Activated CD8-positive, alpha-beta memory T cell treated with anti-CD3 and anti-CD28 coated beads, Interleukin-2, amount 10 ng/mL, durations not matched to agents 7 days and 5 days (primary cell): Measurements from ENCODE around the gene TAF13. TPM values are rescaled to one million over a fixed set of nuclear protein-coding genes. Genes with fewer than 3 reads are reported as not detected.
"Not testable (repeated sequence)": the region's sequence is repeated elsewhere in the genome, so short reads cannot be mapped to it uniquely, and the experiment has no call there.

Experiments used
- ATAC-seq: fragments of 150-1000 bp; cut with Tn5 transposase; one replicate; pipeline ENCODE4 v1.10.0; 2021; ENCODE audit warnings: moderate library complexity
- CTCF ChIA-PET: fragments of 350-600 bp; sonication (Branson Sonifier 250); formaldehyde crosslinking; loops from one replicate; lab custom pipeline; 2021; ENCODE audit warnings: antibody characterized with exemption; lab: Charles Lee
- DNase-seq: peaks from one replicate; pipeline ENCODE4 v3.0.0-alpha.2; 2020
- H3K27ac Mint-ChIP-seq: one replicate; pipeline ENCODE4 v1.8.0; 2021; ENCODE audit warnings: mild to moderate bottlenecking, mixed read lengths
- H3K27me3 Mint-ChIP-seq: one replicate; pipeline ENCODE4 v1.8.0; 2021; ENCODE audit warnings: mixed read lengths
- H3K36me3 Mint-ChIP-seq: one replicate; pipeline ENCODE4 v1.8.0; 2021; ENCODE audit warnings: mild to moderate bottlenecking, mixed read lengths
- H3K4me1 Mint-ChIP-seq: one replicate; pipeline ENCODE4 v1.8.0; 2021; ENCODE audit warnings: mixed read lengths
- H3K4me3 Mint-ChIP-seq: one replicate; pipeline ENCODE4 v1.8.0; 2021; ENCODE audit warnings: mild to moderate bottlenecking, moderate library complexity, mixed read lengths
- H3K9me3 Mint-ChIP-seq: one replicate; pipeline ENCODE4 v1.8.0; 2022; ENCODE audit warnings: low read depth, mixed read lengths
- total RNA-seq, 2 experiments: library from RNA; stranded (reverse); gene quantifications; one replicate each; pipeline ENCODE4 v1.2.3, GENCODE V29; 2021

Gene TAF13
- total RNA-seq, 2 experiments from 2014 or later, result 18.1 to 26.4 TPM

GRCh38 chr1:109027841-109028240 is 48.0 kb downstream of the TAF13 start:
- Mint-ChIP-seq H3K4me1 (no peaks in the 10 kb centered on the region), H3K9me3 (no peaks in the 10 kb centered on the region), H3K27me3 (no peaks in the 10 kb centered on the region), H3K4me3 (no peak overlapping the region), H3K27ac (no peak overlapping the region), H3K36me3 (no peaks in the 10 kb centered on the region)
- DNase-seq (no peak), ATAC-seq (no peak)
- CTCF ChIA-PET, result interaction anchor here (1.0 to 1.9 kb wide), 5 partner anchors 15 to 174 kb away, joined by 3 to 6 read pairs (median 3); partner anchors contain the start of gene WDR47

- H3K27ac Mint-ChIP-seq, result no peak overlapping the region
- H3K4me3 Mint-ChIP-seq, result no peak overlapping the region
- ATAC-seq, result no peak
- H3K9me3 Mint-ChIP-seq, result no peaks in the 10 kb centered on the region
- DNase-seq, result no peak
- CTCF ChIA-PET, result interaction anchor here (1.2 to 1.8 kb wide), 2 partner anchors 10 to 74 kb away, joined by 4 read pairs; no protein-coding TSS in a partner anchor
- no peaks in the 10 kb centered on the region for H3K4me1 Mint-ChIP-seq
- peaks cover 2% of the 10 kb centered on the region for H3K36me3 Mint-ChIP-seq
- H3K27me3 Mint-ChIP-seq, result no peaks in the 10 kb centered on the region
These were observed 50.1 kb downstream of the TAF13 start for GRCh38 chr1:109025694-109026093.

- Mint-ChIP-seq H3K27me3 (no peaks in the 10 kb centered on the region), H3K27ac (no peak overlapping the region), H3K9me3 (no peaks in the 10 kb centered on the region), H3K4me1 (no peaks in the 10 kb centered on the region), H3K4me3 (no peak overlapping the region), H3K36me3 (peaks cover 3% of the 10 kb centered on the region)
- DNase-seq (no peak), ATAC-seq (no peak)
- CTCF ChIA-PET, result interaction anchor here (1.8 kb wide), 1 partner anchor 9 kb away, joined by 4 read pairs; no protein-coding TSS in a partner anchor
These were observed 51.2 kb downstream of the TAF13 start for GRCh38 chr1:109024646-109025045.

GRCh38 chr1:109020693-109021257 is 55.0 kb downstream of the TAF13 start:
- no peak overlapping the region for H3K4me3 Mint-ChIP-seq
- no peaks in the 10 kb centered on the region for H3K27me3 Mint-ChIP-seq
- no peaks in the 10 kb centered on the region for H3K4me1 Mint-ChIP-seq
- ATAC-seq (no peak), DNase-seq (no peak)
- no peaks in the 10 kb centered on the region for H3K9me3 Mint-ChIP-seq
- CTCF ChIA-PET, result interaction anchor here (1.0 kb wide), 2 partner anchors 14 to 79 kb away, joined by 3 to 6 read pairs; no protein-coding TSS in a partner anchor
- H3K27ac Mint-ChIP-seq, result no peak overlapping the region
- H3K36me3 Mint-ChIP-seq, result peaks cover 20% of the 10 kb centered on the region

- H3K9me3 Mint-ChIP-seq, H3K27me3 Mint-ChIP-seq, H3K4me1 Mint-ChIP-seq, DNase-seq, H3K4me3 Mint-ChIP-seq, ATAC-seq, H3K27ac Mint-ChIP-seq: not testable (repeated sequence)
- CTCF ChIA-PET, result interaction anchor here (0.9 to 1.2 kb wide), 2 partner anchors 43 to 189 kb away, joined by 3 to 4 read pairs; no protein-coding TSS in a partner anchor
- H3K36me3 Mint-ChIP-seq, result peaks cover 26% of the 10 kb centered on the region
These were observed 58.1 kb downstream of the TAF13 start for GRCh38 chr1:109017719-109018118.

GRCh38 chr1:109017134-109017533 is 58.7 kb downstream of the TAF13 start:
- no peaks in the 10 kb centered on the region for H3K4me1 Mint-ChIP-seq
- DNase-seq (no peak), ATAC-seq (no peak)
- H3K36me3 Mint-ChIP-seq, result peaks cover 24% of the 10 kb centered on the region
- H3K27me3 Mint-ChIP-seq, result no peaks in the 10 kb centered on the region
- CTCF ChIA-PET, result interaction anchor here (1.4 to 1.7 kb wide), 2 partner anchors 8 to 65 kb away, joined by 3 to 4 read pairs; no protein-coding TSS in a partner anchor
- H3K4me3 Mint-ChIP-seq, result no peak overlapping the region
- H3K9me3 Mint-ChIP-seq, result no peaks in the 10 kb centered on the region
- H3K27ac Mint-ChIP-seq, result peak overlapping the region; percentile 39

Other genes with a start within 250 kb of the TAF13 start
- not detected for gene AKNAD1, start 218.9 kb downstream of the TAF13 start, total RNA-seq
- 10 to 100 TPM; 30.8 to 47.3 TPM for gene GPSM2, start 199.0 kb downstream of the TAF13 start, total RNA-seq
- 10 to 100 TPM; 14.0 to 16.6 TPM for gene CLCC1, start 112.5 kb downstream of the TAF13 start, total RNA-seq
- gene WDR47, start 33.9 kb downstream of the TAF13 start, total RNA-seq, result 10 to 100 TPM; 10.7 to 12.0 TPM
- 10 to 100 TPM; 21.8 to 27.0 TPM for gene TMEM167B, start 14.8 kb upstream of the TAF13 start, total RNA-seq
- 10 to 100 TPM in 1 of 2 experiments, 1 to 10 TPM in 1; 4.5 to 11.9 TPM for gene ELAPOR1, start 38.1 kb upstream of the TAF13 start, total RNA-seq
- 100 to 1,000 TPM; 148 to 194 TPM for gene SARS1, start 137.9 kb upstream of the TAF13 start, total RNA-seq
- gene CELSR2, start 173.5 kb upstream of the TAF13 start, total RNA-seq, result 1 to 10 TPM; 3.3 to 4.0 TPM
- 10 to 100 TPM; 19.6 to 36.1 TPM for gene PSRC1, start 207.1 kb upstream of the TAF13 start, total RNA-seq
- not detected for gene MYBPHL, start 231.0 kb upstream of the TAF13 start, total RNA-seq